Activated T-cell treated with anti-CD3 and anti-CD28 coated beads, Interleukin-2, amount 50 U/mL, for 72 hours (primary cell): ENCODE measurements around the gene KRTAP3-1. TPM values are rescaled to one million over a fixed set of nuclear protein-coding genes. Genes with fewer than 3 reads are reported as not detected.
A peak's percentile ranks its signal among the peaks of the same experiment; 100 is the strongest.
"Not testable (repeated sequence)": the region's sequence is repeated elsewhere in the genome, so short reads cannot be mapped to it uniquely, and the experiment has no call there.

Experiments used
- ATAC-seq, 2 donors: fragments of 150-1000 bp; cut with Tn5 transposase; replicated peaks in 1 of 2; 2 replicates each; pipeline ENCODE4 v1.10.0; 2021; ENCODE audit warnings: moderate library complexity in 2 of 2, mild to moderate bottlenecking in 1 of 2
- DNase-seq, 2 donors: peaks; one replicate each; pipeline ENCODE4 v3.0.0; 2021 to 2022; ENCODE audit warnings: mixed read lengths in 1 of 2
- H3K27ac Mint-ChIP-seq: one replicate; pipeline ENCODE4 v1.8.0; 2022; ENCODE audit warnings: mild to moderate bottlenecking, moderate library complexity, mixed read lengths
- H3K27me3 Mint-ChIP-seq: one replicate; pipeline ENCODE4 v1.8.0; 2022; ENCODE audit warnings: low read depth, mixed read lengths
- H3K36me3 Mint-ChIP-seq, 2 donors: one replicate each; pipeline ENCODE4 v1.8.0; 2022; ENCODE audit warnings: mixed read lengths in 2 of 2, mild to moderate bottlenecking in 1 of 2; ENCODE audit not compliant: insufficient read depth in 2 of 2
- H3K4me1 Mint-ChIP-seq: one replicate; pipeline ENCODE4 v1.8.0; 2022; ENCODE audit warnings: low read depth, mixed read lengths
- H3K4me3 Mint-ChIP-seq, 2 donors: one replicate each; pipeline ENCODE4 v1.8.0; 2022; ENCODE audit warnings: mild to moderate bottlenecking in 2 of 2, mixed read lengths in 2 of 2, moderate library complexity in 2 of 2
- H3K9me3 Mint-ChIP-seq, 2 donors: one replicate each; pipeline ENCODE4 v1.8.0; 2022; ENCODE audit warnings: mixed read lengths in 2 of 2
- total RNA-seq, 2 donors: library from RNA; stranded (reverse); gene quantifications; one replicate each; pipeline ENCODE4 v1.2.3, GENCODE V29; 2022

The KRTAP3-1 gene
- total RNA-seq, 2 donors from 2014 or later, result not detected

- H3K9me3 Mint-ChIP-seq, H3K4me1 Mint-ChIP-seq, ATAC-seq, H3K4me3 Mint-ChIP-seq, H3K36me3 Mint-ChIP-seq, DNase-seq, H3K27me3 Mint-ChIP-seq: not testable (repeated sequence)
- peak within 1 kb of the TSS; percentile 54 for H3K27ac Mint-ChIP-seq
These were observed 25.5 kb upstream of the KRTAP3-1 start, which contains the start of gene KRTAP1-3 for GRCh38 chr17:41034346-41034935. KRTAP1-3 (minus strand) TSS chr17:41034874; CDS start chr17:41034821, 53 bp downstream.

GRCh38 chr17:41029633-41030245 is 20.8 kb upstream of the KRTAP3-1 start, which contains the start of gene KRTAP1-4:
KRTAP1-4 (minus strand) TSS chr17:41030195; CDS start chr17:41030078, 117 bp downstream.
- ATAC-seq (no peak), DNase-seq (no peak)
- Mint-ChIP-seq H3K9me3 (no peaks in the 10 kb centered on the region), H3K36me3 (no peaks in the 10 kb centered on the region), H3K4me3 (no peak within 1 kb of the TSS), H3K27ac (no peak within 1 kb of the TSS), H3K27me3 (peaks cover 6% of the 10 kb centered on the region), H3K4me1 (no peaks in the 10 kb centered on the region)

- H3K4me1 Mint-ChIP-seq, result no peaks in the 10 kb centered on the region
- H3K9me3 Mint-ChIP-seq, result no peaks in the 10 kb centered on the region
- no peaks in the 10 kb centered on the region for H3K36me3 Mint-ChIP-seq
- ATAC-seq (no peak), DNase-seq (no peak)
- H3K4me3 Mint-ChIP-seq, result no peak within 1 kb of the TSS
- peaks cover 13% of the 10 kb centered on the region for H3K27me3 Mint-ChIP-seq
- H3K27ac Mint-ChIP-seq, result no peak within 1 kb of the TSS
These were observed 18.0 kb upstream of the KRTAP3-1 start, which contains the start of gene KRTAP1-5 for GRCh38 chr17:41026715-41027471. KRTAP1-5 (minus strand) TSS chr17:41027208; CDS start chr17:41027155, 53 bp downstream.

- no peak for DNase-seq
- H3K4me3 Mint-ChIP-seq, result no peak overlapping the region
- H3K27ac Mint-ChIP-seq, result no peak overlapping the region
- no peaks in the 10 kb centered on the region for H3K9me3 Mint-ChIP-seq
- H3K36me3 Mint-ChIP-seq, result no peaks in the 10 kb centered on the region
- no peak for ATAC-seq
- H3K27me3 Mint-ChIP-seq, result peaks cover 13% of the 10 kb centered on the region
- no peaks in the 10 kb centered on the region for H3K4me1 Mint-ChIP-seq
These were observed 15.8 kb upstream of the KRTAP3-1 start for GRCh38 chr17:41024697-41025096.

- H3K4me1 Mint-ChIP-seq, result no peaks in the 10 kb centered on the region
- H3K27me3 Mint-ChIP-seq, result peaks cover 14% of the 10 kb centered on the region
- no peaks in the 10 kb centered on the region for H3K36me3 Mint-ChIP-seq
- no peak overlapping the region for H3K27ac Mint-ChIP-seq
- no peaks in the 10 kb centered on the region for H3K9me3 Mint-ChIP-seq
- DNase-seq (no peak), ATAC-seq (no peak)
- H3K4me3 Mint-ChIP-seq, result no peak overlapping the region
These were observed 11.4 kb upstream of the KRTAP3-1 start for GRCh38 chr17:41020336-41020735.

GRCh38 chr17:41019415-41019814 is 10.5 kb upstream of the KRTAP3-1 start:
- no peaks in the 10 kb centered on the region for H3K36me3 Mint-ChIP-seq
- DNase-seq (no peak), ATAC-seq (no peak)
- no peaks in the 10 kb centered on the region for H3K4me1 Mint-ChIP-seq
- H3K4me3 Mint-ChIP-seq, result no peak overlapping the region
- H3K27me3 Mint-ChIP-seq, result peaks cover 14% of the 10 kb centered on the region
- H3K27ac Mint-ChIP-seq, result no peak overlapping the region
- no peaks in the 10 kb centered on the region for H3K9me3 Mint-ChIP-seq

- Mint-ChIP-seq H3K36me3 (no peaks in the 10 kb centered on the region), H3K27ac (no peak overlapping the region), H3K9me3 (no peaks in the 10 kb centered on the region), H3K27me3 (peaks cover 14% of the 10 kb centered on the region), H3K4me1 (no peaks in the 10 kb centered on the region), H3K4me3 (no peak overlapping the region)
- DNase-seq, result no peak
- no peak for ATAC-seq
These were observed 9.6 kb upstream of the KRTAP3-1 start for GRCh38 chr17:41018541-41018940.

- peaks cover 7% of the 10 kb centered on the region for H3K27me3 Mint-ChIP-seq
- ATAC-seq, result no peak
- no peak overlapping the region for H3K4me3 Mint-ChIP-seq
- no peak overlapping the region for H3K27ac Mint-ChIP-seq
- no peaks in the 10 kb centered on the region for H3K36me3 Mint-ChIP-seq
- no peak for DNase-seq
- H3K9me3 Mint-ChIP-seq, result no peaks in the 10 kb centered on the region
- H3K4me1 Mint-ChIP-seq, result no peaks in the 10 kb centered on the region
These were observed 7.8 kb upstream of the KRTAP3-1 start for GRCh38 chr17:41016578-41017215.

- no peaks in the 10 kb centered on the region for H3K36me3 Mint-ChIP-seq
- ATAC-seq, result no peak
These were observed 6.5 kb upstream of the KRTAP3-1 start for GRCh38 chr17:41015454-41015853.

GRCh38 chr17:41013606-41014005 is 4.7 kb upstream of the KRTAP3-1 start:
- ATAC-seq, result no peak
- no peak overlapping the region for H3K27ac Mint-ChIP-seq
- H3K4me1 Mint-ChIP-seq, result no peaks in the 10 kb centered on the region
- no peak for DNase-seq
- H3K27me3 Mint-ChIP-seq, result peaks cover 7% of the 10 kb centered on the region
- H3K36me3 Mint-ChIP-seq, result no peaks in the 10 kb centered on the region
- H3K4me3 Mint-ChIP-seq, result no peak overlapping the region
- H3K9me3 Mint-ChIP-seq, result no peaks in the 10 kb centered on the region

More at GRCh38 chr17:41015454-41015853, 6.5 kb upstream of the KRTAP3-1 start:
- Mint-ChIP-seq H3K4me3 (no peak overlapping the region), H3K27ac (no peak overlapping the region), H3K9me3 (no peaks in the 10 kb centered on the region), H3K27me3 (peaks cover 7% of the 10 kb centered on the region), H3K4me1 (no peaks in the 10 kb centered on the region)
- DNase-seq, result no peak

GRCh38 chr17:41013181-41013580 is 4.3 kb upstream of the KRTAP3-1 start:
- Mint-ChIP-seq H3K27me3 (peaks cover 7% of the 10 kb centered on the region), H3K4me1 (no peaks in the 10 kb centered on the region), H3K27ac (no peak overlapping the region), H3K4me3 (no peak overlapping the region), H3K36me3 (no peaks in the 10 kb centered on the region), H3K9me3 (no peaks in the 10 kb centered on the region)
- DNase-seq (no peak), ATAC-seq (no peak)

- no peak for ATAC-seq
- Mint-ChIP-seq H3K36me3 (no peaks in the 10 kb centered on the region), H3K9me3 (no peaks in the 10 kb centered on the region)
These were observed 3.6 kb upstream of the KRTAP3-1 start for GRCh38 chr17:41012326-41013120.

More at GRCh38 chr17:41012326-41013120, 3.6 kb upstream of the KRTAP3-1 start:
- Mint-ChIP-seq H3K27me3 (peaks cover 7% of the 10 kb centered on the region), H3K27ac (no peak overlapping the region), H3K4me3 (no peak overlapping the region), H3K4me1 (no peaks in the 10 kb centered on the region)
- no peak for DNase-seq
